ENCODE results near the gene HPS1.
"Not testable (repeated sequence)": the region's sequence is repeated elsewhere in the genome, so short reads cannot be mapped to it uniquely, and the experiment has no call there.

Gene HPS1

GRCh38 chr10:98390406-98390805 lies 56.3 kb downstream of the HPS1 start:
- DNase-seq (ENCODE audit: low read depth in 2 of 2), result no peak

GRCh38 chr10:98389398-98389797 lies 57.3 kb downstream of the HPS1 start:
- no peak for DNase-seq (ENCODE audit: low read depth in 2 of 2)

- DNase-seq (ENCODE audit: low read depth in 2 of 2), result no peak
Observed at GRCh38 chr10:98388101-98388655, 58.6 kb downstream of the HPS1 start.

- no peak for DNase-seq (ENCODE audit: low read depth in 2 of 2)
Observed at GRCh38 chr10:98384531-98385133, 62.1 kb downstream of the HPS1 start.

- no peak for DNase-seq (ENCODE audit: low read depth in 2 of 2)
Observed at GRCh38 chr10:98383869-98384268, 62.9 kb downstream of the HPS1 start.

GRCh38 chr10:98383134-98383667 lies 63.5 kb downstream of the HPS1 start:
- DNase-seq (ENCODE audit: low read depth in 2 of 2), result not testable (repeated sequence)

GRCh38 chr10:98382691-98383101 lies 64.0 kb downstream of the HPS1 start:
- no peak for DNase-seq (ENCODE audit: low read depth in 2 of 2)

- DNase-seq (ENCODE audit: low read depth in 2 of 2), result no peak
Observed at GRCh38 chr10:98380493-98381339, 66.0 kb downstream of the HPS1 start.

GRCh38 chr10:98378722-98379121 lies 68.0 kb downstream of the HPS1 start:
- peak in 1 of 2 experiments; percentile 12 for DNase-seq (ENCODE audit: low read depth in 2 of 2)

GRCh38 chr10:98377536-98377935 lies 69.2 kb downstream of the HPS1 start:
- DNase-seq (ENCODE audit: low read depth in 2 of 2), result no peak

- no peak for DNase-seq (ENCODE audit: low read depth in 2 of 2)
Observed at GRCh38 chr10:98377001-98377400, 69.7 kb downstream of the HPS1 start.

- no peak for DNase-seq (ENCODE audit: low read depth in 2 of 2)
Observed at GRCh38 chr10:98376485-98376884, 70.2 kb downstream of the HPS1 start.

- DNase-seq (ENCODE audit: low read depth in 2 of 2), result peak in 1 of 2 experiments; percentile 33
Observed at GRCh38 chr10:98374217-98374985, 72.3 kb downstream of the HPS1 start.

- DNase-seq (ENCODE audit: low read depth in 2 of 2), result no peak
Observed at GRCh38 chr10:98373260-98374040, 73.3 kb downstream of the HPS1 start.

- no peak for DNase-seq (ENCODE audit: low read depth in 2 of 2)
Observed at GRCh38 chr10:98370831-98371820, 75.6 kb downstream of the HPS1 start.

GRCh38 chr10:98369801-98370200 lies 76.9 kb downstream of the HPS1 start:
- DNase-seq (ENCODE audit: low read depth in 2 of 2), result no peak

- DNase-seq (ENCODE audit: low read depth in 2 of 2), result no peak
Observed at GRCh38 chr10:98368644-98369043, 78.1 kb downstream of the HPS1 start.

GRCh38 chr10:98367604-98368451 lies 78.9 kb downstream of the HPS1 start:
- DNase-seq (ENCODE audit: low read depth in 2 of 2), result no peak

All from fibroblast of skin of left biceps (primary cell).